Hindlimb muscle (tissue), 1 donor: ENCODE data around the gene GALK2. TPM values are rescaled to one million over a fixed set of nuclear protein-coding genes. Genes with fewer than 3 reads are reported as not detected.
"Not testable (repeated sequence)": the region's sequence is repeated elsewhere in the genome, so short reads cannot be mapped to it uniquely, and the experiment has no call there.

Experiments
- DNase-seq: peaks from one replicate; pipeline ENCODE4 v3.0.0-alpha.2; 2013
- polyA plus RNA-seq: library from polyadenylated mRNA; unstranded; fragments of 120-200 nt; gene quantifications from one replicate; pipeline ENCODE4 v1.2.1, GENCODE V29; 2013; ENCODE audit not compliant: insufficient read length

The GALK2 gene
- polyA plus RNA-seq, 1 donor, result 14.5 TPM

DNA sequence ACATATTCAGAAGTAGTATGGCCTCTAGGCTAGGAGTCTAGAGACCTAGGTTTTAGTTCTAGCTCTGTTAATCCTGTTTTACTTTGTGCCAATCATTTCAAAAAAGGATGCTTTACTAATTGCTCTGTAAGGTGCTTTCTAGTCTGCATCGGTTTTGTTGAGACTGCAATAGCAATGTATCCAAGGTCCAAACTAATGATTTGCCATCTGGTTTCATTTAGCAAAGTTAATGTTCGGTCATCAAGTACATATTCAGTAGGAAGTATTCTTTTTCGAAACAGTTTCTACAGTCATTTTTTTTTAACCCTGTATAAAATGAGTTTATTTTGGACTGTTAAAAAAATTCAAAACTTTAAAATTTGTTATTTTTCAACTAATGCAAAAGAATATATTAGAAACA is 2.0 kb upstream of the GALK2 start:
- peak; percentile 45 for DNase-seq

DNA sequence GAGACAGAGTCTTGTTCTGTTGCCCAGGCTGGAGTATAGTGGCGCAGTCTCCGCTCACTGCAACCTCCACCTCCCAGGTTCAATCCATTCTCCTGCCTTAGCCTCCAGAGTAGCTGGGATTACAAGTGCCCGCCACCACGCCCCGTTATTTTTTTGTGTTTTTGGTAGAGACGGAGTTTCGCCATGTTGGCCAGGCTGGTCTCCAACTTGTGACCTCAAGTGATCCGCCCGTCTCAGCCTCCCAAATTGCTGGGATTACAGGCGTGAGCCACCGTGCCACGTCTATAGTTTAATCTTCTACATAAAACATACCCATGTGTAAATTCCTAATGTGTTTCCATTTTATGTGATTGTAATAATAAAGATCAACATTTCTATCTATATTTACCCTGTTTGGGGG is 1.7 kb downstream of the GALK2 start:
- no peak for DNase-seq

DNA sequence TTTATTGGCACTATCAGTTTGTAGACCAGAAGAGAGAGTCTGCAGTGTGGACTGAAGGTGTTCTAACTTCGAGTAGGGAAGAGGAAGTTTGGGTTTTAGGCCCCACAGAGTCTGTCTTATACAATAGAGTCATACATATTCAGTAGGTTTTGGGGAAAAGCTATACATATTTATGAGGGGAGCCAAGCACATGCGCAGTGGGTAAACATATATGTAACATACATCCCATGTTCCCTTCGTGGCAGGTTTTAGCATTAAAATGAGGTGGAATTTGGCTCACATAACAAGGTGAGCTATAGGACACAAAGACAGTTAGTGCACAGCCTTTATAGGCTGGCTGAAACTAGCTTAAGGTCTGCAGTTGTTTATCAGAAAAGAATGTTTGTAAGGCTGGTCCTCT is 4.9 kb downstream of the GALK2 start:
- DNase-seq, result no peak

DNA sequence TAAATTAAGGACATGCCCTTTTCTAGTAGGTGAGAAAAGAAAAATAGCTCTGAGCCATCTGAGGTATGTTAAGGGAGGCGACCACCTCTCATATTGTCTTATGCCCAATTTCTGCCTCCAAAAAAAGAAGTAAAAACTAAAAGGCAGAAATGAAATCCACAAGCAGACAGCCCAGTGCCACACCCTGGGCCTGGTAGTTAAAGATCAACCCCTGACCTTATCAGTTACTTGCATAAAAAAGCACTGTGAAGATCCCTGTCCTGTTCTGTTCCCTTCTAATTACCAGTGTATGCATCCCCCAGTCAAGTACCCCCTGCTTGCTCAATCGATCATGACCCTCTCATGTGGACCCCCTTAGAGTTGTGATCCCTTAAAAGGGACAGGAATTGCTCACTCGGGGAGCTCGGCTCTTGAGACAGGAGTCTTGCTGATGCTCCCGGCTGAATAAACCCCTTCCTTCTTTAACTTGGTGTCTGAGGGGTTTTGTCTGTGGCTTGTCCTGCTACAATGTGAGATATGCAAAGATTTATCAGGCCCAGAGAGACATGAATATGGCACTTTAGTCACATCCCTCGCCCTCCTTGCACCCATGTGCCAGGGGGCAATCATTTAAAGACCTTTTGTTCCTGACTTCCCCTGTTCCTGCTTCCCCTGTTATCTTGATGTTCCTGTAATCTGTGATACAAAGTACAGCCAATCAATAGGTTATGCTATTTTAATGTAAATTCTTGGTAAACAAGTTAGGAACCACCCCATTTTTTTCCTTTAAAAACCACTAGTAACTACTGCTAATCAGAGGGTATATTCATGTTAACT is 5.7 kb downstream of the GALK2 start:
- not testable (repeated sequence) for DNase-seq

DNA sequence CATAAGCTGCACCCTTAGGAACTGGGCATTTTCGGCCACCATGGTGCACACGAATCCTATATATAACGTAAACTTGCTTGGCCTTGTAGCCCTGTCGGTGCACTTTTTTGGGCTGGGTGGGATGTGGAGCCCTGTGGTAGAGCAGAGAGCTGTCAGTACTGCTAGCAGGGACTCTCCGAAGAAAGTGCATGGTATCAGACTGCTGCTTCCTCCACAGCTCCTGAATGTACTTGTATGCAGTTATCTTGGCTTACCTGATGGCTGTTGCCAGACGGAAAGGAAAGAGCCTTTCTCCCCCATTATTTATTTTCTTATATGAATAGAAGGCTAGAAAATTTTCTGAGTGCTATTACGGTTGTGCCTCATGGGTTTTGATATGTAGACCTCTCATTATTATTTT is 8.4 kb downstream of the GALK2 start:
- DNase-seq, result no peak

DNA sequence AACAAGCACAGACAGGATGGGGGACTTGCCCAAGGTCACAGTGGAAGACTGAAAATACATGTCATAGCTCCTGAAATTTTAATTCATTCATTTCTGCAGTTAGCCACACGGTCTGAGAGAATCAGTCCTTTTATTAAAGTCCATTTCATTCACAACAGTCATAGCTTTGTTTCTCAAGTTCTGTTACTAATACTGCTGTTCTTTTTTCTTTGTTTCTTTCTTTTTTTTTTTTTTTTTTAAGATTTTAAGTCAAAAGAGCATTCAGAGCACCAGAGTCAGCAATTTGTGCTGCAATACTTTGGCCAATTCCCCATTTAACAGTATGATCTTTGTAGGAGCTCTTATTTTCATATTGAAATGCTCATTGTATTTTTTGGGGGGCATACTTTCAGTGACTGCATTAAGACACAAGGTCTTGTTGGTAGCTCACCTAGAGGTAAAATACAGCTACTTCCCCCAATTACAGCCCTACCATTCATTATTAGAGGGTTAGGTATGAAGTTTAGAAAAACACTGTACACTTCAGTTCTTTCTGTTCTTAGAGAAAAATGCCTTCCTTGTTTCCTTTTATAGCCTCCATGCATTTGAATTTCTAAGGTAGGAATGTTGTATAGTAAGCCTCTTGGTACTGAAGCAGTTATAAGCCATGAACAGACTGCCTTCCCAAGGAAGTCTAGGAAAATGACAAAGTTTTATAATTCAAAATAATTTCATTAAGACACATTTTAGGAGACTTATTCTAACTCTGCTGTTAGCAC is 9.6 kb downstream of the GALK2 start:
- DNase-seq, result no peak

DNA sequence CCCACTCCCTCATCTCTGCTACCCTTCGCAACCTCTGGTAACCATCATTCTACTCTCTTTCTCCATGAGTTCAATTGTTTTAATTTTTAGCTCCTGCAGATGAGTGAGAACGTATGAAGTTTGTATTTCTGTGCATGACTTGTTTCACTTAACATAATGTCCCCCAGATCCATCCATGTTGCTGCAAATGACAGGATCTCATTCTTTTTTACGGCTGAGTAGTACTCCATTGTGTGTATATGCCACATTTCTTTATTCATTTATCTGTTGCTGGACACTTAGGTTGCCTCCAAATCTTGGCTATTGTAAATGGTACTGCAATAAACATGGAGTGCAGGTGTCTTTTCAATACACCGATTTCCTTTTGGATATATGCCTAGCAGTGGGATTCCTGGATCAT is 12.1 kb downstream of the GALK2 start:
- DNase-seq, result no peak

DNA sequence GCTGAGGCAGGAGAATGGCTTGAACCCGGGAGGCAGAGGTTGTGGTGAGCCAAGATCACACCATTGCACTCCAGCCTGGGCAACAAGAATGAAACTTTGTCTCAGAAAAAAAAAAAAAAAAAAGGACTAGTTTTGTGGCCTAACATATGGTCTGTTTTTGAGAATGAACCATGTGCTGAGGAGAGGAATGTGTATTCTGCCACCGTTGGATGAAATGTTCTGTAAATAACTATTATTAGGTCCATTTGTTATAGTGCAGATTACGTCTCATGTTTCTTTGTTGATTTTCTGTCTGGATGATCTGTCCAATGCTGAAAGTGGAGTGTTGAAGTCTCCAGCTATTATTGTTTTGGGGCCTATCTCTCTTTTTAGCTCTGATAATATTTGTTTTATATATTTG is 13.7 kb downstream of the GALK2 start:
- DNase-seq, result not testable (repeated sequence)

DNA sequence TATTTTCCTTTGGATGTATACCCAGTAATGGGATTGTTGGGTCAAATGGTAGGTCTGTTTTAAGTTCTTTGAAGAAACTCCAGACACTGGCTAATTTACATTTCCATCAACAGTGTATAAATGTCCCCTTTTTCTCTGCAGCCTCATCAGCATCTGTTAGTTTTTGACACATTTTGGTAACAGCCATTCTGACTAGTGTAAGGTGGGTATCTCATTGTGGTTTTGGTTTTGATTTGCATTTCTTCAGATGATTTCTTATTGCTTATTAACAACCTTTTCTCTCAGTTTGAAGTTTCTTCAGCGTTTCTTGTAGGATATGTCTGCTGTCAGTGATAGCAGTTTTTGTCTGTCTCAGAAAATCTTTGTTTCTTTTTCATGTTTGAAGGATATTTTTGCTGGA is 15.4 kb downstream of the GALK2 start:
- DNase-seq, result no peak

DNA sequence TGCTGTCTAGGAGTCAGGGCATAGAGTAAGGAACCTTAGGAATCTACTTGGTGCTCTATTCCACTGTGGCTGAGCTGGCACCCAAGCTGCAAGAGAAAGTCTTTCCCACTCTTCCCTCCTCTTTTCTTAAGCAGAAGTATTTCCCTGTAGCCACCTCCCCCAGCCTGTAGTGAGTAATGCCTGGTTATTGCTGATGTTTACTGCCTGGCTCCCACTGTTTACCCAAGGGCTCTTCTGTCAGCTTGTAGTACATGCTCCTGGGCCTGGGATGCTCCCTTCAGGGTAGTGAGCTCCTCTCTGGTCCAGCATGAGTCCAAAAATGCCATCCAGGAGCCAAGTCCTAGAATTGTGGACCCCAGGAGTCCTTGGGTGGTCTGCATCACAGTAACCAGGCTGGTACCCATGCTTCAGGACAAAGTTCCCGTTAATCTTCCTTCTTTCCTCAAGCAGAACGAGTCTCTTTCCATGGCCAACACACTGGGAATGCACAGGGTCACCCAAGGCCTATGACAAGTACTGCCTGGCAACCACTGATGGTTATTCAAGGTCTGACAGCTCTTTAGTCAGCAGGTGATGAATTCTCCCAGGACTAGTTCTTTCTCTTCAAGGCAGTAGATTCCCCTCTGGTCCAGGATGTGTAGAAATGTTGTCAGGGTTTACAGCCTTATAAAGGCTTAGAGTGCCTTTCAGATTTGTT is 17.6 kb downstream of the GALK2 start:
- DNase-seq, result no peak

DNA sequence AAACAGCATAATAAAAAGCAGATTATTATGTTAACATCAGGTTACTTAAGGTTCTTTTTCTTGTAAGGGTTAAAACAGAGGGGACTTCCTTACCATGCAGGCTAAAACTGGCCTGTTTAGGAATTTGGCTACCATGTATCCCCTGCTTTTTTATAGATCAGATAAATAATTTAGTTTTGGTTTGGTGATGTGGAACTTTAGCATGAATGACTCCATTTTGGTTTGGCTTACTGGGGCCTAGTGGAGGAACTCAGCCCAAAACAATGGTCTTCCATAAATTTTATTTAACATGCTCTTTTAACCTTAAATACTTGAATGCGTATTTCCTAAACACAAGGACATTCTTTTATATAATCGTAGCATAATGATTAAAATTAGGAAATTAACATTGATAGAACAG is 18.9 kb downstream of the GALK2 start:
- DNase-seq, result no peak

DNA sequence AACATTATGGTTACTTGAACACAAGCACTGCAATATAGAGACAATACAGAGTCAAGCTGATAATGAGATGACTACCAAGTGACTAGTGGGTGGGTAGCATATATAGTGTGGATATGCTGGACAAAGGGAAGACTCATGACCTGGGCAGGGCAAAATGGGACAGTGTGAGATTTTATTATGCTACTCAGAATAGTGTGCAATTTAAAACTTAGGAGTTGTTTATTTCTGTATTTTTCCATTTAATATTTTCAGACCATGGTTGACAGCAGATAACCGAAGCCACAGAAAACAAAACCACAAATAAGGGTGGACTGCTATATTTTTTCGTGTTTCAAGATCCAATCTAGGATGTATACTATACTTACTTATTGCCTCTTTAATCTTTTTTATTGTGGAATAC is 19.6 kb downstream of the GALK2 start:
- no peak for DNase-seq

DNA sequence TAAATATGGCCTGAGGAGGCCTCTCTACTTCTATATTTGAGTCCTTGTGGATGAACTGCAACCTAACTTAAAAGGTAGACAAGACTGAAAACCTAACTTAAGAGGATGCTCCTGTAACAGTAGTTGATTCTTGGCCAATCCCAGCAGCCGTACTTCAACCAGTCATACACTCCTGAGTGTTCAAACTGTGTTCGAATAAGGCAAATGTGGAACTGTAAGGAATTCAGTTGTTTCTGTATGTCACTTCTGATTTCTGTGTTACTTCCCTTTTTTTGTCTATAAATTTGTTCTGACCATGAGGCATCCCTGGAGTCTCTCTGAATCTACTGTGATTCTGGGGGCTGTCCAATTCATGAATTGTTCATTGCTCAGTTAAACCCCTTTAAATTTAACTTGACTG is 20.5 kb downstream of the GALK2 start:
- DNase-seq, result no peak

DNA sequence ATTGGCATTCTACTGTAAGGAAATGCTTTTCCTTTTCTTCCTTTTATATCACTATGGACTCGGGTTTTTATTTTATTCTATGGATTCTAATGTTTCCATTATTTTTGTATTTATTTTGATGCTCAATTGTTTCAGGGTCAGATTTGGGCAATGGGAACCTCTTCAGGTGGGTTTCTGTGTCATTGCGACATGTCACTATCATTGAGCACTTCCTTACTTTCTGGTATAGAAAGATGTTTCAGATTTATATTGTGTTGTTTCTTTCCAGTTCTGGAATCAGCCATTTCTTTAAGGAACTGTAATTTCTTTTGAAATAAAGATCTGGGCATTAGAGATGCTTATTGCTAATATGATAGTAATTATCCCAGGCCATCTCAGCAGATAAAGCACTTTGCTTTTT is 21.8 kb downstream of the GALK2 start:
- DNase-seq, result no peak

DNA sequence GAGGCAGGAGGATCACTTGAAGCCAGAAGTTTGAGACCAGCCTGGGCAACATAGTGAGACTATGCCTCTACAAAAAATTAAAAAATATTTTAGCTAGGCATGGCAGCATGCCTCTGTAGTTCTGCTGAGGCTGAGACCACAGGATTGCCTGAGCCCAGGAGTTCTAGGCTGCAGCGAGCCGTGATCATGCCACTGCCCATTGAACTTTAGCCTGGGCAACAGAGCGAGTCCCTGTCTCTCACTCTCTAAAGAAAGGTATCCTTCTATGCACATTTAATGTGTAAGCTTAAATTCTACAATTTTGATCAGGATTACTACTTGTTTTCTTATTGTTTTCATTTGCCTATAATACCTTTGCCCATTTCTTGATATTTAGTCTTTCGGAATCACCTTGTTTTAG is 26.8 kb downstream of the GALK2 start:
- no peak for DNase-seq

DNA sequence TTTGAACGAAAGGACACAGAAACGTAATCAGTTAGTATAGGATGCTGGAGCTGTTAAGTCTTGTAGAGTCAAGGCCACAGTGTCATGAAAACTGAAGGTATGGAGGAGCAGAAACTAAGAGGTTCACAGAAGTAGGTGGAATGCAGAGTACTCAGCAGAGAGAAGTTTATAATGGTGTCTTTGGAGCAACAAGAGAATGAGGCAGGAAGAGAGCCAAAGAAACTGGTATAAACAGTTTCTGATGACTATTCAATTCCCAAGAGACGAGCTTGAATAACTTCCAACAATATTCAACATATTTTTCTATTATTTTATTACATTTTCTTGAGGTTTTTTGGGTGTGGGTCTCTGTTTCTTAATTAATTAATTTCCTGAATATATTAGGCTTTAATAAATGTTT is 29.6 kb downstream of the GALK2 start:
- DNase-seq, result no peak

DNA sequence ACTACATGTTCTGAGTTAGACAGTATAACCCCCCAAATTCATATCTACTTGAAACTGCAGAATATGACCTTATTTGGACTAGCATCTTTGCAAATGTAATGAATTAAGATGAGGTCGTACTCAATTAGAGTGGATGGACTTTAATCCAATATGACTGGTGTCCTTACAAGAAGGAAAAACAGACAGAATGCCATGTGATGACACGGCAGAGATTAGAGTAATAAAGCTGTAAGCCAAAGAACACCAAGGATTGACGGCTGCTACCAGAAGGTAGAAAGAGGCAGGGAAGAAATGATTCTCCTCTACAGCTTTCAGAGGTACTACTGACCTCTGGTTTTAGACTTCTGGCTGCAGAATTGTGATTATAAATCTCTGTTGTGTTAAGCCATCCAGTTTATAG is 30.3 kb downstream of the GALK2 start:
- DNase-seq, result no peak

DNA sequence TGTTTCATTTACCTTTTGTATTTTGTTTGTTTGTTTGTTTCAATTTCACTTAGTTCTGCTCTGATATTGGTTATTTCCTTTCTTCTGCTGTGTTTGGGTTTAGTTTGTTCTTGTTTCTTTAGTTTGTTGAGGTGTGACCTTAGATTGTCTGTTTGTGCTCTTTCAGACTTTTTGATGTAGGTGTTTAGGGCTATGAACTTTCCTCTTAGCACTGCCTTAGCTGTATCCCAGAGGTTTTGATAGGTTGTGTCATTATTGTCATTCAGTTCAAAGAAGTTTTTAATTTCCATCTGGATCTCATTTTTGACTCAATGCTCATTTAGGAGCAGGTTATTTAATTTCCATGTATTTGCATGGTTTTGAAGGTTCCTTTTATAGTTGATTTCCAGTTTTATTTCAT is 38.1 kb downstream of the GALK2 start:
- DNase-seq, result not testable (repeated sequence)

DNA sequence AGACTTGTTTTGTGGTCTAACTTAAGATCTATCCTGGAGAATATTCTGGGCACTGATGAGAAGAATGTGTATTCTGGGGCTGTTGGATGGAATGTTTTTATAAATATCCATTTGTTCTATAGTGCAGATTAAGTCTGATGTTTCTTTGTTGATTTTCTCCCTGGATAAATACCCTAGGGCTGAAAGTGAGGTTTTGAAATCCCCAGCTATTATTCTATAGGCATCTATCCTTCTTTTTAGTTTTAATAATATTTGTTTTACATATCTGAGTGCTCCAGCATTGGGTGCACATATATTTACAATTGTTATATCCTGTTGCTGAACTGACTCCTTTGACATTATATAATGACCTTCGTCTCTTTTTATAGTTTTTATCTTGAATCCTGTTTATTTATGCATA is 42.9 kb downstream of the GALK2 start:
- DNase-seq, result no peak

DNA sequence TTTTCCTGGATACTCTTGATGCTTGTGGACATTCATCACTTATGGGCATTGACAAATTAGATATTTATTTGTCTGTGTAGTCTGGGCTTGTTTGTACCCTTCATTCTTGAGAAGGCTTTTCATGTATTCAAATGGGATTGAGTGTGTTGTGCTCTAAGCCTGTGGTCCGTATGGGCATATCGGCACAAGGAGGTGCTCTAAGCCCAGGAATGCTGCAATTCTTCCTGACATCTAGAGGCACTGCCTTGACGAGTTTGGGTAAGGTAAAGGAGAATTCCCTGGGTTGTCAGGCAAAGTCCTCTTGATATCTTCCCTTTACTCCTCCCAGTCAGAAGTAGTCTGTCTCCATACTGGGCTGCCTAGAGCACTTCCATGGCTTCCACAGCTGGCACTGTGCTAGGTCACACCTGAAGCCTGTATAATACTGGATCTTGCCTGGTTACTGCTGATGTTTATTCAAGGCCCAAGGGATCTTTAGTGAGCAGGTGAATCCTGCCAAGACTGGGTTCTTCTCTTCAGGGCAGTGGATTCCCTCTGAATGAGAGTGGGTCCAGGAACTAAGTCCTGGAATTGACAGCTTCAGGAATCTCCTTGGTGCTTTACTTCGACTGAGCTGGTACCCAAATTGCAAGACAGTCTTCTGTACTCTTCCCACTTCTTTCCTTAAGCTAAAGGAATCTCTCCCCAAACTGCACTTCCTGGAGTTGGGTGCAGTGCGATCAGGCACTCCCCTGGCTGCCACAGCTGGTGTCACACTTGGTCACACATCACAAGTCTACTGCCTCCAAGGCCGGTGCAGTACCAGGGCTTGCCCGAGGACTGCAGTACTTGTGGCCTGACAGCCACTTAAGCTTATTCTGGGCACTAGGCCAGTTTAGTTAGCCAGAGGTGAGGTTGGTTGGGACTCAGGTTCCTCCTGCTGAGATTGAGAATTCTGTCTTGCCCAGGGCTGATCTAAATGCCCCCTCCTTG is 46.0 kb downstream of the GALK2 start:
- DNase-seq, result no peak

DNA sequence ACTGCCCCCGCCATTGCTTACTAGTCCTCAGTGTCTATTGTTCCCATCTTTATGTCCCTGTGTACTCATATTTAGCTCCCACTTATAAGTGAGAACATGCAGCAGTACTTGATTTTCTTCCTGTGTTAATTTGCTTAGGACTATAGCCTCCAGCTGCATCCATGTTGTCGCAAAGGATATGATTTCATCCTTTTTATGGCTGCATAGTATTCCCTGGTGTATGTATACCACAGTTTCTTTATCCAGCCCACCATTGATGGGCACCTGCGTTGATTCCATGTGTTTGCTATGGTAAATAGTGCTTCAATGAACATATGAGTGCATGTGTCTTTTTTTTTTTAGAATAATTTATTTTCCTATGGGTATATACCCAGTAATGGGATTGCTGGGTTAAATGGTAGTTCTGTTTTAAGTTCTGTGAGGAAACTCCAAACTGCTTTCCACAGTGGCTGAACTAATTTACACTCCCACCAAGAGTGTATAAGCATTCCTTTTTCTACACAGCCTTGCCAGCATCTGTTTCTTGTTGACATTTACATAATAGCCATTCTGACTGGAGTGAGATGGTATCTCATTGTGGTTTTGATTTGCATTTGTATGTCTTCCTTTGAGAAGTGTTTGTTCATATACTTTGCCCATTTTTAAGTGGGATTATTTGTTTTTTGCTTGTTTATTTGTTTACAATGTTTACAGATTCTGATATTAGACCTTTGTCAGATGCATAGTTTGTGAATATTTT is 53.7 kb downstream of the GALK2 start:
- no peak for DNase-seq
